ENCODE data around the gene SWT1.

The SWT1 gene

GRCh38 chr1:185152187-185152767, 4.7 kb upstream of the SWT1 start:
- DNase-seq (ENCODE audit: low read depth) = peak; percentile 53
- peak overlapping the region; percentile 31 for H3K4me3 ChIP-seq (ENCODE audit: low read length)
- peaks cover 34% of the 10 kb centered on the region for H3K36me3 ChIP-seq (ENCODE audit: control insufficient read depth, insufficient read depth, low read length, severe bottlenecking)
- no peaks in the 10 kb centered on the region for H3K27me3 ChIP-seq (replicated peaks; ENCODE audit: control insufficient read depth, insufficient read depth, low read length)
- no peak overlapping the region for H3K9ac ChIP-seq (ENCODE audit: low read length)
- peaks cover 25% of the 10 kb centered on the region for H3K4me1 ChIP-seq (ENCODE audit: control insufficient read depth, insufficient read depth, low read length)
- H3K9me3 ChIP-seq (ENCODE audit: control insufficient read depth, low read length) = no peaks in the 10 kb centered on the region

DNA sequence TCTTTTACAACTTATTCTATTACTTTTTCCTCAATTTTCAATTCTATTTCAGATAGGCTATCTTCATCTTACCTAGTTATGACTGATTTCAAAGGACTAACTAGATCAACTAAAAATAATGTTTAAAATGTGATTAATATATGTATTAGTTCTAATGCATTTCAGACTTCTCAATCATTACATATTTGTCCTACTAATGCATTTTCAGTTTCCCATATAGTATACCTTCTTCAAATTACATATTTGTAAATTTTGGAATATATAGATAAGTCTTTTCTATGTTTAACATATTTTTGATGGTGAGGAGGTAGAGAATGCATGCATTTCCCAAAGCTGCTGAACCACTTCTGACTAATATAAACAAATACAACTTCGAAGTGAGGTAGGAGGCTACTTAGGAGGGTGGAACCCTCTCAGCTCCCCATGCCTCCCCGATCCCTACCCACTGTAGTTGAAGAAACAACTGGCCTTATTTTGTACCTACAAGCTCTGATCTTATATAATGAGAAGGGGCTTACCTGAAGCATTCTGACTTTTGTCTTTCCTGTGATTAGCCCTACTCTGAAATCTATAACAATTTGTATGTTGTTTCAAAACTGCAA, 2.0 kb upstream of the SWT1 start:
- no peak for DNase-seq (ENCODE audit: low read depth)
- Histone ChIP-seq H3K36me3 (ENCODE audit: control insufficient read depth, insufficient read depth, low read length, severe bottlenecking) (peaks cover 6% of the 10 kb centered on the region), H3K4me3 (ENCODE audit: low read length) (peak overlapping the region; percentile 89), H3K9ac (ENCODE audit: low read length) (peak overlapping the region; percentile 98), H3K4me1 (ENCODE audit: control insufficient read depth, insufficient read depth, low read length) (peaks cover 33% of the 10 kb centered on the region), H3K27me3 (replicated peaks; ENCODE audit: control insufficient read depth, insufficient read depth, low read length) (no peaks in the 10 kb centered on the region), H3K9me3 (ENCODE audit: control insufficient read depth, low read length) (no peaks in the 10 kb centered on the region)

DNA sequence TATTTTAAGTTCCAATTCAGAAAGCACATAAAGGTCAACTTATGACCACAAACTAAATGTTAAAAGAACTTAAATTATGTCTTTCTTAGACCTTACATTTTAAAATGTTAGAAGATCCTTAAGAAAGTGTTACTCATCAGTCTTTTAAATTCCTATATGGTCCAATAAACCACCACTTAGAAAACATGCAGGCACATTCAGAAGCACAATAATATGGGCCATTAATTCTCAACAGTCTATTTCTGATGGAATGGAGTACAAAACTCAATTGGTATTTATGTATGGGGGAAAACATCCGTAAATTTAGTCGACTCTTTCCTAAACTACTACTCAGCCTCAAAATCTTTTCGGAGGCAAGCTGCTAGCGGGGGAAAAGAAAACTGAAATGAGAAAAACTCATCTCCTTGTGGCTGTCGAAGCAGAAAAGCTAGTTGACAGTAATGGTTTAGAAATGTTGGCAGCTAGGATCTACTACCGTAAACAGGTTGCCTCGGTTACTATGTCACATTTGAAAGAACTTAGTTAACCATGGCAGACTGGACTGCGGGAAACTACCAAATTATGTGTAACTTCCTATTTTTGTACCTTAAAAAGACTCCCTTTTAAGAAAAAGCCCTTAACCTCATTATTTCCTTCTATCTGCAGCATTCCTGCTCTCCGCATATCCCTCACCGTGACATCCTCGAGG, 1.2 kb upstream of the SWT1 start:
- H3K9me3 ChIP-seq (ENCODE audit: control insufficient read depth, low read length) = no peaks in the 10 kb centered on the region
- peaks cover 33% of the 10 kb centered on the region for H3K4me1 ChIP-seq (ENCODE audit: control insufficient read depth, insufficient read depth, low read length)
- H3K27me3 ChIP-seq (replicated peaks; ENCODE audit: control insufficient read depth, insufficient read depth, low read length) = no peaks in the 10 kb centered on the region
- DNase-seq (ENCODE audit: low read depth) = peak; percentile 57
- no peaks in the 10 kb centered on the region for H3K36me3 ChIP-seq (ENCODE audit: control insufficient read depth, insufficient read depth, low read length, severe bottlenecking)
- peak overlapping the region; percentile 98 for H3K9ac ChIP-seq (ENCODE audit: low read length)
- peak overlapping the region; percentile 89 for H3K4me3 ChIP-seq (ENCODE audit: low read length)

DNA sequence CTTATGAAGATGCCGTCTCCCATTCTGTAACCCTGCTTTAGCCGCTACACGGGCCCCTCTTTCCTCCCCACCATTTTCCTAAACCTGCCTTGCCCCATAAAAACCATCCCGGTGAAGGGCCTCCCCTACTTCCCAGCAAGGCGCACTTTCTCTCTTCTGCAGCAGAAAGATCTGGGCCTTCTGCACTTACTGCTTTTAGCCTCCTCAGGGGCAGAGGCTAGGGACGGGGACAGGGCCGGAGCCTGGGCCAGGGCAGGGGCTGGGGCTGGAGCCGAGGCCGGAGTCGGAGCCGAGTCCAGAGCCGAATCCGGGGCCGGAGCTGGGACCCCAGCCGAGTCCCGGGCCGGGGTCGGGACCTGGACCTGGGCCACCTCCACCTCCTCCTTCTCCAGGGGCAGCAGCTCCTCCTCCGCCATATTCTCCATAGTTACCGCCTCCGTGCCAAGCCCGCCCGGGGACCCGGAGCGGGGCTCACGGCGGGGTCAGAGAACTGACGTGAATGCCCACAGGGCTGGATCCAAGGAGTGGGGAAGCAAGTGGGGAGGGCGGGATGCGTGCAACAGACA, 596 bp upstream of the SWT1 start:
- no peak for DNase-seq (ENCODE audit: low read depth)
- H3K4me3 ChIP-seq (ENCODE audit: low read length) = peak overlapping the region; percentile 89
- no peaks in the 10 kb centered on the region for H3K36me3 ChIP-seq (ENCODE audit: control insufficient read depth, insufficient read depth, low read length, severe bottlenecking)
- H3K27me3 ChIP-seq (replicated peaks; ENCODE audit: control insufficient read depth, insufficient read depth, low read length) = no peaks in the 10 kb centered on the region
- H3K9ac ChIP-seq (ENCODE audit: low read length) = peak overlapping the region; percentile 98
- H3K4me1 ChIP-seq (ENCODE audit: control insufficient read depth, insufficient read depth, low read length) = peaks cover 33% of the 10 kb centered on the region
- H3K9me3 ChIP-seq (ENCODE audit: control insufficient read depth, low read length) = no peaks in the 10 kb centered on the region

DNA sequence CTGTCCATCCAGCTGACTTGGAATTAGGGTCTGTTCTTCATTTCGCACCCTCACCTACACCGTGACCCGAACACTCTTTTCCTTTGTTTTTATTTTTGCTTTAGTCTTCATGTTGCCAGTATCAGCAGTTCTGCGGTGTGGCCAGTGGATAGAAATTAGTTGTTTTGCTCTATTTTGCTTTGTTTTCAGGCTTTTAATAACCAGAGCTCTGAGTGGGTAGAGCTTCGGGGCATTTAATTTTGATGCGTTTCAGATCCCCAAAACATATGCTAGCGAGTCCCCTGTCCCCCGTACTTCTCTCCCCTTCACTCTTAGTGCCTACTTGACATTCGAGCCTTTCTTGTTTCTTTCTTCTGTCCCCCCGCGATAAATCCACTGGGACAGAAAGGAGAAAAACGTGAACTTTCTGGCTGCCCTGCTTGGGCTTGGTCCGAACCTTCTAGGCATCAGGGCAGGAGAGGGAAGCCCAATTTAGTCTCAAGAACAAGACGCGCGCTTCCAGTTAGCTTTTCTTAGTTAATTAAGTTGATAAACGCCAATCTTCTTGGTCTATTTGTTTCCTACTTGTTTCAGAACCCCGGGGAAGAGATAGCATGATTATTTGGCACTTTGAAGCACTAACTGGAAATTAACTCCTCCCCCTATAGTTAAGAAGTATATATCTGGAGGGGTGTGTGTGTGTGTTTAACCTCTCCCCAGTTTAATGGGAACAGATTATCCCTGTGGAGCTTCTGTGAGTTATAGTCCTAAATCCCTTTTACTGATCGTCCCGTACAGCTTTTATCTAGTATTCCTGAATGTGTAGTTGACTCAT, 839 bp downstream of the SWT1 start:
- DNase-seq (ENCODE audit: low read depth) = peak; percentile 41
- Histone ChIP-seq H3K4me3 (ENCODE audit: low read length) (peak overlapping the region; percentile 89), H3K9ac (ENCODE audit: low read length) (peak overlapping the region; percentile 98), H3K4me1 (ENCODE audit: control insufficient read depth, insufficient read depth, low read length) (peaks cover 22% of the 10 kb centered on the region), H3K9me3 (ENCODE audit: control insufficient read depth, low read length) (no peaks in the 10 kb centered on the region), H3K36me3 (ENCODE audit: control insufficient read depth, insufficient read depth, low read length, severe bottlenecking) (no peaks in the 10 kb centered on the region), H3K27me3 (replicated peaks; ENCODE audit: control insufficient read depth, insufficient read depth, low read length) (no peaks in the 10 kb centered on the region)

DNA sequence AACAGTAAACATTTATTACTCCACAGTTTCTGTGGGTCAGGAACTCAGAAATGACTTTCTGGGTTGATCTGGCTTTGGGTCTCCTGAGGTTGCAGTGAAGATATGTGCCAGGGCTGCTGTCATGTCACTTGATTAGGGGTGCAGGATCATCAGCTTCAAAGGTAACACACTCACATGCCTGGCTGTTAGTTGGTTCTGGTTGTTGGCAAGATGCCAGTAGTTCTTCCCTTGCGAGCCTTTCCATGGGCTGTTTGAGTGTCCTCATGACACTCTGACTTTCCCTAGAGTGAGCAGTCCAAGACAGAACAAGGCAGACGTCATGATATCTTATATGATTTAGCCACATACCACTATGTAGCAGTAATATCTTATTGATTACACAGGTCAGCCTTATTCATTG, 1.8 kb downstream of the SWT1 start:
- no peaks in the 10 kb centered on the region for H3K36me3 ChIP-seq (ENCODE audit: control insufficient read depth, insufficient read depth, low read length, severe bottlenecking)
- H3K4me1 ChIP-seq (ENCODE audit: control insufficient read depth, insufficient read depth, low read length) = peaks cover 22% of the 10 kb centered on the region
- no peaks in the 10 kb centered on the region for H3K27me3 ChIP-seq (replicated peaks; ENCODE audit: control insufficient read depth, insufficient read depth, low read length)
- no peak overlapping the region for H3K4me3 ChIP-seq (ENCODE audit: low read length)
- no peaks in the 10 kb centered on the region for H3K9me3 ChIP-seq (ENCODE audit: control insufficient read depth, low read length)
- no peak overlapping the region for H3K9ac ChIP-seq (ENCODE audit: low read length)
- no peak for DNase-seq (ENCODE audit: low read depth)

GRCh38 chr1:185159966-185160365, 3.0 kb downstream of the SWT1 start:
- Histone ChIP-seq H3K4me3 (ENCODE audit: low read length) (no peak overlapping the region), H3K27me3 (replicated peaks; ENCODE audit: control insufficient read depth, insufficient read depth, low read length) (no peaks in the 10 kb centered on the region), H3K9me3 (ENCODE audit: control insufficient read depth, low read length) (no peaks in the 10 kb centered on the region), H3K4me1 (ENCODE audit: control insufficient read depth, insufficient read depth, low read length) (peaks cover 16% of the 10 kb centered on the region), H3K36me3 (ENCODE audit: control insufficient read depth, insufficient read depth, low read length, severe bottlenecking) (no peaks in the 10 kb centered on the region), H3K9ac (ENCODE audit: low read length) (no peak overlapping the region)
- no peak for DNase-seq (ENCODE audit: low read depth)

DNA sequence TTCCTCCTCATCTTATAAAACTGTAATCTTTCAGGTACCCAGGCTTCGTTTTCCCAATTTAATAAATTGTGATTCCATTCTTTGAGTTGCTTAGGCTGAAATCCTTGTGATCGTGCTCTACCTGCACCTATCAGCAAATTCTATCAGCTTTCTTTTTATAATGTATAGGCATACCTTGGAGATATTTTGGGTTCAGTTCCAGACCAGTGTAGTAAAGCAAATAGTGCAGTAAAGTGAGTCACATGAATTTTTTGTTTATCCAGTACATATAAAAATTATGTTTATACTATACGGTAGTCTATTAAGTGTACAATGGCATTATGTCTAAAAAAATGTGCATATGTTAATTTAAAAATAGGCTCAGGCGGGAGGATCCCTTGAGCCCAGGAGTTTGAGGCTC, 5.5 kb downstream of the SWT1 start:
- Histone ChIP-seq H3K9me3 (ENCODE audit: control insufficient read depth, low read length) (no peaks in the 10 kb centered on the region), H3K9ac (ENCODE audit: low read length) (no peak overlapping the region), H3K27me3 (replicated peaks; ENCODE audit: control insufficient read depth, insufficient read depth, low read length) (no peaks in the 10 kb centered on the region), H3K4me1 (ENCODE audit: control insufficient read depth, insufficient read depth, low read length) (peaks cover 8% of the 10 kb centered on the region), H3K4me3 (ENCODE audit: low read length) (no peak overlapping the region), H3K36me3 (ENCODE audit: control insufficient read depth, insufficient read depth, low read length, severe bottlenecking) (peaks cover 13% of the 10 kb centered on the region)
- no peak for DNase-seq (ENCODE audit: low read depth)

DNA sequence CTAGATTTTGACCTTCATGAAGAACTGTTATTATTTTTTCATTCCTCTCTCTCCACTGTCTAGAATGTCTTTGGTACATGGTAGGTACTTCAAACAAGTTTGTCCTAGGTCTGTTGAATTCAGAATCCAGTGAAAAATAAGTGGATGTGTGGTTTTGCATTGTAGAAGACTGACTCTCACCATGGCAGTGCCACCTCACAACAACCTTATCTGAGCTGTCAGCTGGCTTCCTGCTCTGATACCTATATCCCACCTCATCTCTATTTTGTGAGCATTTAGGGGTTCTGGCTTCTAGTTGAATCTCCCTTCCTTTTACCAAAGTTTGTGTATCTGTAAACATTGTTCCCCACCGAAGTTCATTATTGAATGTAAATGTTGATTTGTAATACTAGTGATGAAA, 9.1 kb downstream of the SWT1 start:
- H3K36me3 ChIP-seq (ENCODE audit: control insufficient read depth, insufficient read depth, low read length, severe bottlenecking) = peaks cover 20% of the 10 kb centered on the region
- no peaks in the 10 kb centered on the region for H3K27me3 ChIP-seq (replicated peaks; ENCODE audit: control insufficient read depth, insufficient read depth, low read length)
- H3K9me3 ChIP-seq (ENCODE audit: control insufficient read depth, low read length) = no peaks in the 10 kb centered on the region
- H3K4me3 ChIP-seq (ENCODE audit: low read length) = no peak overlapping the region
- DNase-seq (ENCODE audit: low read depth) = no peak
- H3K4me1 ChIP-seq (ENCODE audit: control insufficient read depth, insufficient read depth, low read length) = no peaks in the 10 kb centered on the region
- H3K9ac ChIP-seq (ENCODE audit: low read length) = no peak overlapping the region

GRCh38 chr1:185170291-185170848, 13.4 kb downstream of the SWT1 start:
- Histone ChIP-seq H3K36me3 (ENCODE audit: control insufficient read depth, insufficient read depth, low read length, severe bottlenecking) (peaks cover 20% of the 10 kb centered on the region), H3K4me1 (ENCODE audit: control insufficient read depth, insufficient read depth, low read length) (no peaks in the 10 kb centered on the region), H3K4me3 (ENCODE audit: low read length) (no peak overlapping the region), H3K9me3 (ENCODE audit: control insufficient read depth, low read length) (no peaks in the 10 kb centered on the region), H3K27me3 (replicated peaks; ENCODE audit: control insufficient read depth, insufficient read depth, low read length) (no peaks in the 10 kb centered on the region), H3K9ac (ENCODE audit: low read length) (no peak overlapping the region)
- peak; percentile 81 for DNase-seq (ENCODE audit: low read depth)

GRCh38 chr1:185193756-185194155, 36.8 kb downstream of the SWT1 start:
- no peaks in the 10 kb centered on the region for H3K4me1 ChIP-seq (ENCODE audit: control insufficient read depth, insufficient read depth, low read length)
- no peaks in the 10 kb centered on the region for H3K27me3 ChIP-seq (replicated peaks; ENCODE audit: control insufficient read depth, insufficient read depth, low read length)
- peaks cover 7% of the 10 kb centered on the region for H3K9me3 ChIP-seq (ENCODE audit: control insufficient read depth, low read length)
- H3K9ac ChIP-seq (ENCODE audit: low read length) = no peak overlapping the region
- H3K4me3 ChIP-seq (ENCODE audit: low read length) = no peak overlapping the region
- peaks cover 6% of the 10 kb centered on the region for H3K36me3 ChIP-seq (ENCODE audit: control insufficient read depth, insufficient read depth, low read length, severe bottlenecking)
- no peak for DNase-seq (ENCODE audit: low read depth)

Measured in adipocyte (in vitro differentiated cells).